ENCODE data around the gene AHNAK. TPM values are rescaled to one million over a fixed set of nuclear protein-coding genes. Genes with fewer than 3 reads are reported as not detected.
"Not testable (repeated sequence)": the region's sequence is repeated elsewhere in the genome, so short reads cannot be mapped to it uniquely, and the experiment has no call there.

The AHNAK gene
- total RNA-seq, 1 donor from 2014 or later = 27.2 TPM

GRCh38 chr11:62569611-62570010, 23.0 kb upstream of the AHNAK start:
- no peak for TF ChIP-seq CTCF (IDR thresholded peaks at IDR 0.05; ENCODE audit: unreplicated experiment)
- no peak for DNase-seq (ENCODE audit: low spot score, unreplicated experiment)
- Mint-ChIP-seq H3K9me3 (ENCODE audit: low read depth) (no peaks in the 10 kb centered on the region), H3K27me3 (no peaks in the 10 kb centered on the region), H3K4me1 (ENCODE audit: low read depth) (peaks cover 47% of the 10 kb centered on the region), H3K36me3 (ENCODE audit: insufficient read depth) (peaks cover 47% of the 10 kb centered on the region), H3K4me3 (ENCODE audit: low read depth) (no peak overlapping the region), H3K27ac (no peak overlapping the region)

GRCh38 chr11:62567018-62567633, 20.5 kb upstream of the AHNAK start:
- Mint-ChIP-seq H3K27ac (peak overlapping the region; percentile 77), H3K4me3 (ENCODE audit: low read depth) (no peak overlapping the region), H3K9me3 (ENCODE audit: low read depth) (no peaks in the 10 kb centered on the region), H3K36me3 (ENCODE audit: insufficient read depth) (peaks cover 45% of the 10 kb centered on the region), H3K27me3 (no peaks in the 10 kb centered on the region), H3K4me1 (ENCODE audit: low read depth) (peaks cover 31% of the 10 kb centered on the region)
- TF ChIP-seq CTCF (IDR thresholded peaks at IDR 0.05; ENCODE audit: unreplicated experiment) = no peak
- DNase-seq (ENCODE audit: low spot score, unreplicated experiment) = no peak

- no peaks in the 10 kb centered on the region for H3K9me3 Mint-ChIP-seq (ENCODE audit: low read depth)
- H3K4me3 Mint-ChIP-seq (ENCODE audit: low read depth) = no peak overlapping the region
- H3K36me3 Mint-ChIP-seq (ENCODE audit: insufficient read depth) = peaks cover 43% of the 10 kb centered on the region
- DNase-seq (ENCODE audit: low spot score, unreplicated experiment) = no peak
- H3K27me3 Mint-ChIP-seq = no peaks in the 10 kb centered on the region
- H3K4me1 Mint-ChIP-seq (ENCODE audit: low read depth) = peaks cover 32% of the 10 kb centered on the region
- peak overlapping the region; percentile 43 for H3K27ac Mint-ChIP-seq
- TF ChIP-seq CTCF (IDR thresholded peaks at IDR 0.05; ENCODE audit: unreplicated experiment) = no peak
These were observed 19.6 kb upstream of the AHNAK start for GRCh38 chr11:62566247-62566646.

- Mint-ChIP-seq H3K9me3 (ENCODE audit: low read depth) (no peaks in the 10 kb centered on the region), H3K27ac (peak overlapping the region; percentile 25), H3K4me1 (ENCODE audit: low read depth) (peaks cover 33% of the 10 kb centered on the region), H3K4me3 (ENCODE audit: low read depth) (peak overlapping the region; percentile 12), H3K36me3 (ENCODE audit: insufficient read depth) (peaks cover 40% of the 10 kb centered on the region), H3K27me3 (no peaks in the 10 kb centered on the region)
- DNase-seq (ENCODE audit: low spot score, unreplicated experiment) = no peak
- TF ChIP-seq CTCF (IDR thresholded peaks at IDR 0.05; ENCODE audit: unreplicated experiment) = no peak
These were observed 18.6 kb upstream of the AHNAK start for GRCh38 chr11:62565100-62565802.

- Mint-ChIP-seq H3K4me3 (ENCODE audit: low read depth) (peak overlapping the region; percentile 8), H3K36me3 (ENCODE audit: insufficient read depth) (peaks cover 43% of the 10 kb centered on the region), H3K4me1 (ENCODE audit: low read depth) (peaks cover 35% of the 10 kb centered on the region), H3K27ac (peak overlapping the region; percentile 91)
- not testable (repeated sequence) for H3K27me3 Mint-ChIP-seq; H3K9me3 Mint-ChIP-seq (ENCODE audit: low read depth); DNase-seq (ENCODE audit: low spot score, unreplicated experiment)
These were observed 15.1 kb upstream of the AHNAK start for GRCh38 chr11:62561677-62562230.

Measured in progenitor cell of endocrine pancreas (in vitro differentiated cells).